NCI-H2029 treated with DMSO at 0.1 percent for 48 hours (cell line): ENCODE data around the gene OR4K5.
"Not testable (repeated sequence)": the region's sequence is repeated elsewhere in the genome, so short reads cannot be mapped to it uniquely, and the experiment has no call there.

ENCODE experiments used
- DNase-seq: peaks from one replicate; lab custom pipeline; 2025; lab: John Stamatoyannopoulos, UW

The OR4K5 gene

GRCh38 chr14:19920021-19920657 is at the start of gene OR4K5:
Gene OR4K5 (plus strand): TSS chr14:19920607. CDS start chr14:19920607, 0 bp downstream.
- DNase-seq = no peak

GRCh38 chr14:19873178-19873577 is 47.2 kb upstream of the OR4K5 start:
- DNase-seq = no peak

- DNase-seq = no peak
Observed at GRCh38 chr14:19874842-19875241, 45.6 kb upstream of the OR4K5 start, which contains the start of gene OR4K2. Gene OR4K2 (plus strand): TSS chr14:19875142. CDS start chr14:19876268, 1,126 bp downstream.

- DNase-seq = no peak
Observed at GRCh38 chr14:19878029-19878642, 42.3 kb upstream of the OR4K5 start.

- DNase-seq = no peak
Observed at GRCh38 chr14:19895282-19895681, 25.1 kb upstream of the OR4K5 start.

GRCh38 chr14:19900999-19901398 is 19.4 kb upstream of the OR4K5 start:
- no peak for DNase-seq

GRCh38 chr14:19902409-19902808 is 18.0 kb upstream of the OR4K5 start:
- DNase-seq = no peak

- no peak for DNase-seq
Observed at GRCh38 chr14:19906665-19907064, 13.7 kb upstream of the OR4K5 start.

GRCh38 chr14:19911114-19911513 is 9.3 kb upstream of the OR4K5 start:
- no peak for DNase-seq

- DNase-seq = no peak
Observed at GRCh38 chr14:19917243-19917642, 3.2 kb upstream of the OR4K5 start.

- no peak for DNase-seq
Observed at GRCh38 chr14:19917955-19918518, 2.4 kb upstream of the OR4K5 start.

- no peak for DNase-seq
Observed at GRCh38 chr14:19918553-19919264, 1.7 kb upstream of the OR4K5 start.

GRCh38 chr14:19930617-19931016 is 10.2 kb downstream of the OR4K5 start, which contains the start of gene OR4K1:
Gene OR4K1 (plus strand): TSS chr14:19930917. CDS start chr14:19935667, 4,750 bp downstream.
- no peak for DNase-seq

GRCh38 chr14:19941668-19942067 is 21.3 kb downstream of the OR4K5 start:
- DNase-seq = no peak

- DNase-seq = no peak
Observed at GRCh38 chr14:19947413-19948090, 27.1 kb downstream of the OR4K5 start.

GRCh38 chr14:19949218-19949617 is 28.8 kb downstream of the OR4K5 start:
- DNase-seq = no peak

GRCh38 chr14:19969735-19970134 is 49.3 kb downstream of the OR4K5 start:
- not testable (repeated sequence) for DNase-seq
